PFSK-1 (cell line): ENCODE results near the gene C13orf46.

Experiments used
- FOXP2 ChIP-seq: optimal IDR thresholded peaks from 2 replicates; pipeline ENCODE3; 2011; ENCODE audit warnings: borderline replicate concordance, control low read depth, inconsistent platforms; ENCODE audit not compliant: insufficient read depth; ENCODE audit errors: extremely low read length, extremely low read depth
- POLR2AphosphoS5 ChIP-seq: IDR thresholded peaks from 2 replicates; pipeline ENCODE4 v1.6.1; 2012; ENCODE audit warnings: low read depth, mild to moderate bottlenecking, control low read depth, low read length, moderate library complexity
- SIN3A ChIP-seq: IDR thresholded peaks from 2 replicates; pipeline ENCODE4 v1.6.1; 2012; ENCODE audit warnings: mild to moderate bottlenecking, low read length, moderate library complexity, borderline replicate concordance; ENCODE audit not compliant: insufficient read depth
- TAF1 ChIP-seq: IDR thresholded peaks from 2 replicates; pipeline ENCODE4 v1.6.1; 2012; ENCODE audit warnings: low read length, control low read depth, borderline replicate concordance; ENCODE audit not compliant: insufficient read depth
- TF ChIP-seq, protein P1 (sequence below), 2 experiments: IDR thresholded peaks; 2 replicates each; pipeline versions ENCODE4 v1.6.1 to v1.8.0; 2011 to 2012; ENCODE audit warnings: low read depth in 2 of 2, low read length in 2 of 2, control low read depth in 1 of 2, inconsistent platforms in 1 of 2, mild to moderate bottlenecking in 1 of 2, moderate library complexity in 1 of 2; ENCODE audit not compliant: insufficient read depth in 1 of 2

DNA sequence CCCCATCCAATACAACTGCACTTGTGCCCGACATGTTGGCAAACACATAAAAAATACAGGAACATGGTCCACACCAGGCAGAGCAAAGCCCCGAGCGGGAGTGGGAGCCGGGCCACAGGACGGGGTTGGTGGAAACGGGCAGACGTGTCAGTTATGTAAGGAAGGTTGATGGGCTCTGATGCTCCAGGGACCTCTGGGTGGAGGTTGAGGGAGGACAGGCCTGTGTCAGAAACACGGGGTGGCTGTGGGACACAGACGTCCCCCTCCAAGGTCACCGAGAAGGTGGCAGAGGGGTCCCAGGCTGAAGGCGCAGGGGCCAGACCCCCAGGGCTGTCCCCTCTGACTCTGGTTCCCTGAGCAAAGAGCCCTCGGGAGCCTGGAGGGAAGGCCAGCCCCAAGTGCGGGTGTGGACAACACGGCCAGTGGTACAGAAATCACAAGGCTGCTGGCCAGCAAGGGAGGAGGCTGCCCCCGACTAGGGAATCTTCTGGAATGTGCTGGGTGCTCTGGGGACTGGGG is 31.4 kb upstream of the C13orf46 start:
- no peak for TF ChIP-seq POLR2AphosphoS5
- TF ChIP-seq FOXP2 = no peak
- TF ChIP-seq, protein P1, sequence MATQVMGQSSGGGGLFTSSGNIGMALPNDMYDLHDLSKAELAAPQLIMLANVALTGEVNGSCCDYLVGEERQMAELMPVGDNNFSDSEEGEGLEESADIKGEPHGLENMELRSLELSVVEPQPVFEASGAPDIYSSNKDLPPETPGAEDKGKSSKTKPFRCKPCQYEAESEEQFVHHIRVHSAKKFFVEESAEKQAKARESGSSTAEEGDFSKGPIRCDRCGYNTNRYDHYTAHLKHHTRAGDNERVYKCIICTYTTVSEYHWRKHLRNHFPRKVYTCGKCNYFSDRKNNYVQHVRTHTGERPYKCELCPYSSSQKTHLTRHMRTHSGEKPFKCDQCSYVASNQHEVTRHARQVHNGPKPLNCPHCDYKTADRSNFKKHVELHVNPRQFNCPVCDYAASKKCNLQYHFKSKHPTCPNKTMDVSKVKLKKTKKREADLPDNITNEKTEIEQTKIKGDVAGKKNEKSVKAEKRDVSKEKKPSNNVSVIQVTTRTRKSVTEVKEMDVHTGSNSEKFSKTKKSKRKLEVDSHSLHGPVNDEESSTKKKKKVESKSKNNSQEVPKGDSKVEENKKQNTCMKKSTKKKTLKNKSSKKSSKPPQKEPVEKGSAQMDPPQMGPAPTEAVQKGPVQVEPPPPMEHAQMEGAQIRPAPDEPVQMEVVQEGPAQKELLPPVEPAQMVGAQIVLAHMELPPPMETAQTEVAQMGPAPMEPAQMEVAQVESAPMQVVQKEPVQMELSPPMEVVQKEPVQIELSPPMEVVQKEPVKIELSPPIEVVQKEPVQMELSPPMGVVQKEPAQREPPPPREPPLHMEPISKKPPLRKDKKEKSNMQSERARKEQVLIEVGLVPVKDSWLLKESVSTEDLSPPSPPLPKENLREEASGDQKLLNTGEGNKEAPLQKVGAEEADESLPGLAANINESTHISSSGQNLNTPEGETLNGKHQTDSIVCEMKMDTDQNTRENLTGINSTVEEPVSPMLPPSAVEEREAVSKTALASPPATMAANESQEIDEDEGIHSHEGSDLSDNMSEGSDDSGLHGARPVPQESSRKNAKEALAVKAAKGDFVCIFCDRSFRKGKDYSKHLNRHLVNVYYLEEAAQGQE (IDR thresholded peaks at IDR 0.05; ENCODE audit: insufficient read depth in 1 of 2, low read depth in 2 of 2, low read length in 2 of 2) = no peak
- TF ChIP-seq TAF1 = no peak
- TF ChIP-seq SIN3A = no peak
